MM.1S (cell line): ENCODE results near the gene CLMN.

Experiments used
- EZH2 ChIP-seq: fragments of 300-600 bp; sonication (generic); optimal IDR thresholded peaks from 2 replicates; pipeline ENCODE3; 2017; ENCODE audit warnings: low read depth, mild to moderate bottlenecking, antibody characterized with exemption, low read length, mixed read lengths
- TF ChIP-seq, protein P1 (sequence below): fragments of 300-600 bp; sonication (generic); IDR thresholded peaks from 2 replicates; pipeline ENCODE4 v1.5.1; 2016; ENCODE audit warnings: antibody characterized with exemption, low read length, mixed read lengths

DNA sequence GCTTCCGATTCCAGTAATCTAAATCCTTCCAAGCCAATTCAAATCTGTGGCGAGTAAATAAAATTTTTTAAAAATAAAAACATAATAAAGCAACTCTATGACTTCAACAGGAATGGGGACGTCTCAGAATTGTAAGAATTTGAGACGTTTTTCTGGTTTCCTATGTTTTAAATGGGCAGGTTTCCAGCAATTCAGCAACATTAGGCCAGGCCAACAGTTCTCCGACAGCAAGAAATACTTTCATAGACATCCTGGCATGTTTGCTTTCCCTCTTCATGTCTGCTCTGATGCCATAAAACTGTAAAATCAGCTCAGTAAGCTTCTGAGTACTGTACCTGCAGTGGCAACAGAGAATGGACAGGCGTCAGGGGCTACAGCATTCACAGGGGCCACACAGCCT lies 126.6 kb downstream of the CLMN start:
- no peak for TF ChIP-seq EZH2
- TF ChIP-seq, protein P1, sequence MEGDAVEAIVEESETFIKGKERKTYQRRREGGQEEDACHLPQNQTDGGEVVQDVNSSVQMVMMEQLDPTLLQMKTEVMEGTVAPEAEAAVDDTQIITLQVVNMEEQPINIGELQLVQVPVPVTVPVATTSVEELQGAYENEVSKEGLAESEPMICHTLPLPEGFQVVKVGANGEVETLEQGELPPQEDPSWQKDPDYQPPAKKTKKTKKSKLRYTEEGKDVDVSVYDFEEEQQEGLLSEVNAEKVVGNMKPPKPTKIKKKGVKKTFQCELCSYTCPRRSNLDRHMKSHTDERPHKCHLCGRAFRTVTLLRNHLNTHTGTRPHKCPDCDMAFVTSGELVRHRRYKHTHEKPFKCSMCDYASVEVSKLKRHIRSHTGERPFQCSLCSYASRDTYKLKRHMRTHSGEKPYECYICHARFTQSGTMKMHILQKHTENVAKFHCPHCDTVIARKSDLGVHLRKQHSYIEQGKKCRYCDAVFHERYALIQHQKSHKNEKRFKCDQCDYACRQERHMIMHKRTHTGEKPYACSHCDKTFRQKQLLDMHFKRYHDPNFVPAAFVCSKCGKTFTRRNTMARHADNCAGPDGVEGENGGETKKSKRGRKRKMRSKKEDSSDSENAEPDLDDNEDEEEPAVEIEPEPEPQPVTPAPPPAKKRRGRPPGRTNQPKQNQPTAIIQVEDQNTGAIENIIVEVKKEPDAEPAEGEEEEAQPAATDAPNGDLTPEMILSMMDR: no peak
